ENCODE measurements around the gene GRM8. TPM values are rescaled to one million over a fixed set of nuclear protein-coding genes. Genes with fewer than 3 reads are reported as not detected.
"Not testable (repeated sequence)": the region's sequence is repeated elsewhere in the genome, so short reads cannot be mapped to it uniquely, and the experiment has no call there.

Gene GRM8
- total and polyA plus RNA-seq, 10 of the 15 experiments (the other 5 are each of a cell fraction or from before 2014, with no cell fraction given), result 0.33 to 7.1 (median 0.45) TPM; not detected in 2

GRCh38 chr7:126882730-126883129 lies 370.0 kb downstream of the GRM8 start:
- in situ Hi-C loops (cut with MboI); H3K36me3 ChIP-seq (ENCODE audit: control insufficient read depth in 2 of 2, insufficient read depth in 2 of 2, low read length in 1 of 2); RAD21 ChIA-PET (ENCODE audit: unreplicated experiment); intact Hi-C loops (cut with micrococcal nuclease; ENCODE audit: unreplicated experiment); DNase-seq (ENCODE audit: low read depth, low spot score); ATAC-seq; H3K4me1 ChIP-seq (ENCODE audit: control insufficient read depth, insufficient read depth, low read length); FAIRE-seq; H3K27me3 ChIP-seq (replicated peaks in 1 of 2; ENCODE audit: control insufficient read depth in 2 of 2, insufficient read depth in 2 of 2, low read length in 1 of 2); H3K9ac ChIP-seq (ENCODE audit: control insufficient read depth, insufficient read depth, low read length); H4K20me1 ChIP-seq (ENCODE audit: control insufficient read depth, insufficient read depth); H3K27ac ChIP-seq (ENCODE audit: control insufficient read depth, insufficient read depth); POLR2A ChIA-PET; CTCF ChIA-PET; H3K4me3 ChIP-seq; H3K79me2 ChIP-seq (ENCODE audit: control insufficient read depth, insufficient read depth, low read length); H3K9me3 ChIP-seq (replicated peaks; ENCODE audit: control insufficient read depth, insufficient read depth, low read length); H2AFZ ChIP-seq (ENCODE audit: control insufficient read depth, low read depth, low read length); SMC1A ChIA-PET (ENCODE audit: uncharacterized antibody, unreplicated experiment); H3K4me2 ChIP-seq (ENCODE audit: control insufficient read depth, insufficient read depth); BruUV-seq (replicated peaks): not testable (repeated sequence)
- WGBS (ENCODE audit: insufficient coverage, insufficient replicate concordance, low lambda C conversion rate, missing lambda C conversion rate), result 4% methylated on average over 1 of the region's 1 CpG

DNA sequence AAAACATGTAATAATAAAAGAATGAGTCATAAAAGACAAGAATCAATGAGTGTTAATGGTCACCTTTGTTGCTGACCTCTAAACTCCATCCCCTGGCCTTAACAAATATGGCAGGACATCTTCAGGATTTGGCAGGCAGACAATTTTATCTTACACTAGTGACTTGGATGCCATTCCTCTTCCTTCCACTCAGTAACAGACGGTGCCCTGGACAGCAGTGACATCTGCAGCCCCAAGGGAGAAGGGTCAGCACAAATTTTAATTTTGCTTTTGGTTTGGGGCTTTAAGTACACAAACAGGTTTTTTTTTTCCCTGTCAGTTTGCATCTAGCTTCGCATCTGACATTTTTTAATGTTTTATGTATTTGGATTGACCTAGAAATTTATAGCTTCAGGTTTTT lies 370.8 kb downstream of the GRM8 start:
- intact Hi-C loops (cut with micrococcal nuclease; ENCODE audit: unreplicated experiment); H3K9me3 ChIP-seq (replicated peaks; ENCODE audit: control insufficient read depth, insufficient read depth, low read length); H3K4me1 ChIP-seq (ENCODE audit: control insufficient read depth, insufficient read depth, low read length); H3K27me3 ChIP-seq (replicated peaks in 1 of 2; ENCODE audit: control insufficient read depth in 2 of 2, insufficient read depth in 2 of 2, low read length in 1 of 2); H3K4me3 ChIP-seq; SMC1A ChIA-PET (ENCODE audit: uncharacterized antibody, unreplicated experiment); H3K79me2 ChIP-seq (ENCODE audit: control insufficient read depth, insufficient read depth, low read length); POLR2A ChIA-PET; DNase-seq (ENCODE audit: low read depth, low spot score); BruUV-seq (replicated peaks); in situ Hi-C loops (cut with MboI); H3K36me3 ChIP-seq (ENCODE audit: control insufficient read depth in 2 of 2, insufficient read depth in 2 of 2, low read length in 1 of 2); H3K9ac ChIP-seq (ENCODE audit: control insufficient read depth, insufficient read depth, low read length); CTCF ChIA-PET; FAIRE-seq; RAD21 ChIA-PET (ENCODE audit: unreplicated experiment); H3K4me2 ChIP-seq (ENCODE audit: control insufficient read depth, insufficient read depth); H3K27ac ChIP-seq (ENCODE audit: control insufficient read depth, insufficient read depth); H2AFZ ChIP-seq (ENCODE audit: control insufficient read depth, low read depth, low read length); H4K20me1 ChIP-seq (ENCODE audit: control insufficient read depth, insufficient read depth): not testable (repeated sequence)
- TF ChIP-seq RAD21 (IDR thresholded peaks at IDR 0.05; ENCODE audit: insufficient read depth, low read depth, low read length), result peak; percentile 29; the same call in 1 of the 2 replicates
- TF ChIP-seq, protein P1, sequence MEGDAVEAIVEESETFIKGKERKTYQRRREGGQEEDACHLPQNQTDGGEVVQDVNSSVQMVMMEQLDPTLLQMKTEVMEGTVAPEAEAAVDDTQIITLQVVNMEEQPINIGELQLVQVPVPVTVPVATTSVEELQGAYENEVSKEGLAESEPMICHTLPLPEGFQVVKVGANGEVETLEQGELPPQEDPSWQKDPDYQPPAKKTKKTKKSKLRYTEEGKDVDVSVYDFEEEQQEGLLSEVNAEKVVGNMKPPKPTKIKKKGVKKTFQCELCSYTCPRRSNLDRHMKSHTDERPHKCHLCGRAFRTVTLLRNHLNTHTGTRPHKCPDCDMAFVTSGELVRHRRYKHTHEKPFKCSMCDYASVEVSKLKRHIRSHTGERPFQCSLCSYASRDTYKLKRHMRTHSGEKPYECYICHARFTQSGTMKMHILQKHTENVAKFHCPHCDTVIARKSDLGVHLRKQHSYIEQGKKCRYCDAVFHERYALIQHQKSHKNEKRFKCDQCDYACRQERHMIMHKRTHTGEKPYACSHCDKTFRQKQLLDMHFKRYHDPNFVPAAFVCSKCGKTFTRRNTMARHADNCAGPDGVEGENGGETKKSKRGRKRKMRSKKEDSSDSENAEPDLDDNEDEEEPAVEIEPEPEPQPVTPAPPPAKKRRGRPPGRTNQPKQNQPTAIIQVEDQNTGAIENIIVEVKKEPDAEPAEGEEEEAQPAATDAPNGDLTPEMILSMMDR (IDR thresholded peaks at IDR 0.05 in 2 of 3, conservative IDR thresholded peaks at IDR 0.05 in 1 of 3; ENCODE audit: control insufficient read depth in 2 of 3, extremely low read depth in 1 of 3, insufficient read depth in 1 of 3, low read depth in 3 of 3, low read length in 3 of 3), result peak in 2 of 3 experiments; percentile 4 to 10; a peak in 2 of 6 replicates
- peak; percentile 52 for ATAC-seq
- WGBS (ENCODE audit: insufficient coverage, insufficient replicate concordance, low lambda C conversion rate, missing lambda C conversion rate), result 0% methylated on average over 2 of the region's 2 CpGs

All from GM12878 (cell line).